ENCODE results near the gene NFX1.

Gene NFX1

DNA sequence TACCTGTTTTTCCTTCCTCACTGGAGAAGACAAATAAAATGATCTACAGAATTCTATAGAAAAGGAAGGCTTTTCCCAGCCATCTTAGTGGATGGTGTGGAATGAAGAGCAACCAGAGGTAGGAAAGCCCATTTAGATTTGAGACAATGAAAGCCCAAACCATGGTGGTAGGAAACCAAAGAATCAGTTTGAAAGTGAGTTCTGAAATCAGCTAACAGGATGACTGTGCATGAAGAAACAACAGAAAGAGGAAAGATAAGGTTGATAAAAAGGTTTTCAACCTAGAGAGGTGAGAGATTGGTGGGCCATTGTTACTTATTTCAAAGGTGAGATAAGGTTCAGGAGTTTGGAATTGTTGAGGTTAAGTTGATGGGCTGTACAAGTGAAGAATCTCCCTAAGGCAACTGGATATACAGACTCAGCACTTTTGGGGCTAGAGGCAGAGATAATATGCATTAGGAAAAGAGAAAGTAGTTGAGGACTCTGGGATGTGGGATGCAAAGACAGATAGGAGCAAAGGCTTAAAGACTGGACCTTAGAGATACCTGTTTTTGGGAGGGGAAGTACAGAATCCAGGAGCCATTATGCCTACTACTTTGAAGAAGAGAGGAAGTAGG, 23.1 kb upstream of the NFX1 start:
- DNase-seq: no peak

DNA sequence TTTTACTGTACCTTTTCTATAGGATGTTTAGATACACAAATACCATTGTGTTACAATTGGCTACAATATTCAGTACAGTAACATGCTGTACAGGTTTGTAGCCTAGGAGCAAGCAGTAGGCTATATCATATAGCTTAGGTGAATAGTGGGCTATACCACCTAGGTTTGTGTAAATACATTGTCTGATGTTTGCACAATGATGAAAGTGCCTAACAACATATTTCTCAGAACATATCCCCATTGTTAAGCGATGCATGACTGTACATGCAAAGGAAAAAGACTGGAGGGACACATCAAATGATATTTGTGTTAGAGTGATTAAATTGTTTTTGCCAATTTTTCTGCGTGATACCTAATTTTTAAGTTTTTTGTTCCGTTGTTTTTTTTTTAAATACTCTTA, 20.2 kb upstream of the NFX1 start:
- DNase-seq: no peak

GRCh38 chr9:33272061-33272460, 18.3 kb upstream of the NFX1 start:
- peak; percentile 45 for DNase-seq

- no peak for DNase-seq
These were observed 16.9 kb upstream of the NFX1 start for GRCh38 chr9:33273266-33273971.

GRCh38 chr9:33273972-33274328, 16.4 kb upstream of the NFX1 start:
- no peak for DNase-seq

- DNase-seq: no peak
These were observed 12.8 kb upstream of the NFX1 start for GRCh38 chr9:33277484-33277883.

- no peak for DNase-seq
These were observed 4.8 kb upstream of the NFX1 start for GRCh38 chr9:33285502-33285901.

- DNase-seq: peak; percentile 87
These were observed 3.2 kb upstream of the NFX1 start for GRCh38 chr9:33287087-33287490.

DNA sequence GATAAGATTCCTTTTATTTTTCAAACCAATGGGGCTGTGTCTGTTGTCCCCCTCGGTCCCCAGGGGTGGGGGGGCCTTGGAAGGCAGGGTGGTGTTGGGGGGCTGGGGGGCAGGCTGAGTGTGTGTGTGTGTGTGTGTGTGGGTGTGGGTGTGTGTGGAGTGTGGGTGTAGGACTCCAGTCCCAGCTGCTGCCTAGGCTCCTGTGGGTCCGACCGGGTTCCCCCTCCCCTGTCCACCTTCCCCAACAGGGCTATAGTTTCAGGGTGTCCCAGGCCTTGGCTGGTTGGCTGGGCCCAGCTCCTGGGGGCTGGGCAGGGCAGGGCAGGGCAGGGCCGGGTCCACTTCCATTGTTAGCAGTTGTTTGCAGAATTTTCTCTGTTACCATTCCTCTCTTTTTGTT, 2.1 kb upstream of the NFX1 start:
- no peak for DNase-seq

- DNase-seq: no peak
These were observed 1.4 kb upstream of the NFX1 start for GRCh38 chr9:33288828-33289483.

- DNase-seq: peak; percentile 31
These were observed 820 bp upstream of the NFX1 start for GRCh38 chr9:33289496-33289895.

DNA sequence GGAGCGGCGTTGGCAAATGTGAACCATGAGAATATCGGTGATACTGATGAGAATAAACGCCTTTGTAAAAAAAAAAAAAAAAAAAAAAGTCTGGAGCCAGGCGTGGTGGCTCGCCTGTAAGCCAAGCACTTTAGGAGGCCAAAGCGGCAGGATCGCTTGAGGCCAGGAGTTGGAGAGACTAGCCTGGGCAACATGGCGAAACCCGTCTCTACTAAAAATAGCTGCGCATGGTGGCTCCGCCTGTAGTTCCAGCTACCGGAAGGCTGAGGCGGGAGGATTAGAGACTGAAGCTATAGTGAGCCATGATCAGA, 425 bp upstream of the NFX1 start:
- no peak for DNase-seq

DNA sequence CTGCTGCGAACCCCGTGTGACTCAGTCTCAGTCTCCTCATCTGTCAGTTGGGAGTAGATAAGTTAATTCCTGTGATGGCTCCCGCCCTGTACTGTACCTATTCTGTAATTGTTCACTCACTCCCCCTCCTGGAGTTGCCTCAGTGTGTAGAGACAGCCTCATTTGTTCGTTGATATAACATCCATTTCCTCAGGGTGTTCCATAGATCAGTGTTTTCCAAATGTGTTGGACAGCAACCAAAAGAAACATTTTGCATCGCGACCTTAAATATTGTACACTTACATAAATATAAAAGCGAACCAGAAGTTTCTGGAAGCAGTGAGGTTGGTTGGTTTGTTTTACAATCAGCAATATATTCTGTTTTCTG, 698 bp downstream of the NFX1 start:
- no peak for DNase-seq

DNA sequence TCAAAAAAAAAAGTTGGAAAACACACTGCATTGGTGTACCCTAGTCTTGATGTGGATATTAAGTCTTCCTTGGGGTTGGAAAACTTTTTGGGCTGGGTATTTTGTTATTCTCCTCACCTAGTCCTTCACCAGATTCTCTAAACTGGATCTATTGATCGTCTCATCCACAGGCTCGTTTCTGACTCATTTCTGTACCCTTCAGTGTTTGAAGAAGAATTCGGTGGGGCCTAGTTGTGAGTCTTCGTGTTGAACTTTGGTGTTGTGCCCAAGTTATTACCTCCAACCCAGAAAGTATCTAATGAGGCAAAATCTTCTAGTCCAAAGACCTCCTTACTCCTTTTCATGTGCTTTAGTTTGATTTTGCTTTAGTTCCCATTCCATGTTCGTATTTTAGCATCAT, 1.6 kb downstream of the NFX1 start:
- no peak for DNase-seq

- no peak for DNase-seq
These were observed 3.5 kb downstream of the NFX1 start for GRCh38 chr9:33293782-33294181.

DNA sequence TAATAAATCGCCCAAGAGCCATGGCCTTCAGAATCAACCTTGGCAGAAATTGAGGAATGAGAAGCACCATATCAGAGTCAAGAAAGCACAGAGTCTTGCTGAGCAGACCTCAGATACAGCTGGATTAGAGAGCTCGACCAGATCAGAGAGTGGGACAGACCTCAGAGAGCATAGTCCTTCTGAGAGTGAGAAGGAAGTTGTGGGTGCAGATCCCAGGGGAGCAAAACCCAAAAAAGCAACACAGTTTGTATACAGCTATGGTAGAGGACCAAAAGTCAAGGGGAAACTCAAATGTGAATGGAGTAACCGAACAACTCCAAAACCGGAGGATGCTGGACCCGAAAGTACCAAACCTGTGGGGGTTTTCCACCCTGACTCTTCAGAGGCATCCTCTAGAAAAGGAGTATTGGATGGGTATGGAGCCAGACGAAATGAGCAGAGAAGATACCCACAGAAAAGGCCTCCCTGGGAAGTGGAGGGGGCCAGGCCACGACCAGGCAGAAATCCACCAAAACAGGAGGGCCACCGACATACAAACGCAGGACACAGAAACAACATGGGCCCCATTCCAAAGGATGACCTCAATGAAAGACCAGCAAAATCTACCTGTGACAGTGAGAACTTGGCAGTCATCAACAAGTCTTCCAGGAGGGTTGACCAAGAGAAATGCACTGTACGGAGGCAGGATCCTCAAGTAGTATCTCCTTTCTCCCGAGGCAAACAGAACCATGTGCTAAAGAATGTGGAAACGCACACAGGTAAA, 4.5 kb downstream of the NFX1 start:
- DNase-seq: no peak

DNA sequence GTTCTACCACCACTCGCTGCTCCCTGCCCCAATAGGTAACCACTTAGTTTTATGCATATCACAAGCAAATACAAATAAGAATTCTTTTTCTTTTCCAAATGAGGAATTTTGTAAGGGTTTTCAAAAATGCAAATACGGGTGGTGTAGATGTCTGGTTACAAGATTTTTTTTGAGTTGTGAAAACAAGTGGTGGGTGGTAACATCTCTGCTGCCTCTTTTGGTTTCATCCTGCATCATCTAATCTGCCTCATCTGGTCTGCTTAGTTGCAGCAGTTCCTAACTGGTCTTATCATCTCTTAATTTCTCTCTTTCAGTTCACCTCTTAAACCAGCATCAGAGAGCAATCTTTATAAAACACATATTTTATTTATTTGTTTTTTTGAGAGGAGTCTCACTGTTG, 5.3 kb downstream of the NFX1 start:
- no peak for DNase-seq

- DNase-seq: peak; percentile 74
These were observed 7.1 kb downstream of the NFX1 start for GRCh38 chr9:33297432-33297831.

- DNase-seq: no peak
These were observed 10.2 kb downstream of the NFX1 start for GRCh38 chr9:33300546-33300945.

- DNase-seq: no peak
These were observed 14.0 kb downstream of the NFX1 start for GRCh38 chr9:33304362-33304761.

DNA sequence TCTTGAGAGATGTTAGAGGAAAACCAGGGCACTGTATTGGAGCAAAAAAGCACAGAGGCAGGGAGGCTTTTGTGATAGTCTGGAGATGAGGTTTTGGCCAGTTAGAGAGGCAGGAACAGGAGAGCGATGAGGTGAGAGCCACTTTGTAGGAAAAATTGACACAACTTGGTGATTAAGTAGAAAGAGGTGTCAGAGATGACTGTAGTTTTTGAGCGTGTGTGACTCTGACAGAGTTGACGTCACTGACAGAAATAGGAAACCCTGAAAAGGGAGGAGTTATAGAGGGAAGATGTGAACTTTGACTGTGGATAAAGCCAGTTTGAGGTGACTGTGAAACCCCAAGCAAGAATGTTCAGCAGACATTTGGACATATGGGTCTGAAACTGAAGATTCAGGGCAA, 15.7 kb downstream of the NFX1 start:
- DNase-seq: no peak

GRCh38 chr9:33307067-33307466, 16.8 kb downstream of the NFX1 start:
- DNase-seq: no peak

GRCh38 chr9:33309903-33310302, 19.6 kb downstream of the NFX1 start:
- no peak for DNase-seq

DNA sequence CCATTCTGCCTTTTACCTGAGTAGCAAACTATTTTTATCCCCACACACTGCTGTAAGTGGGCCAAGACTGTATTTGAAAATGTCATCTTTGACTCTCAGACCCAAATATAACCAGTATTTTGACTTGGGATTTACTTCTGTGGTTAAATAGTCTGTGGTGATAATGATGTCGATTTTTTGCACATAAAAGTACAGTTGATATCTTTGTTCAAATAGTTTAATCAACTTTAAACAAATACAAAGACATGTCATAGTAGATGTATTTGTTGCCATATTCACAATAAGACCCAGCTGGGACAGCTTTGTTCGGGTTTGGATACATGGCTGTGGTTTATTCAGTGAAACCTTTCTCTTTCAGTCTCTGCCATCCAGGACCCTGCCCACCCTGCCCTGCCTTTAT, 20.4 kb downstream of the NFX1 start:
- DNase-seq: no peak
